Suprapubic skin (tissue), 4 donors: ENCODE results near the gene ADORA1. TPM values are rescaled to one million over a fixed set of nuclear protein-coding genes. Genes with fewer than 3 reads are reported as not detected.

Source experiments
- DNase-seq, 2 donors: peaks; one replicate each; pipeline ENCODE4 v3.0.0-alpha.2; 2019; ENCODE audit warnings: low spot score in 2 of 2
- H3K27ac ChIP-seq: fragments of 200-600 bp; sonication (generic); one replicate; pipeline ENCODE4 v1.5.1; 2019
- H3K27me3 ChIP-seq: fragments of 200-600 bp; sonication (generic); one replicate; pipeline ENCODE4 v1.5.1; 2019
- H3K36me3 ChIP-seq: fragments of 200-600 bp; sonication (generic); one replicate; pipeline ENCODE4 v1.5.1; 2019
- H3K4me1 ChIP-seq: fragments of 200-600 bp; sonication (generic); one replicate; pipeline ENCODE4 v1.5.1; 2019
- H3K4me3 ChIP-seq: fragments of 200-600 bp; sonication (generic); one replicate; pipeline ENCODE4 v1.5.1; 2019; ENCODE audit warnings: mild to moderate bottlenecking
- H3K9me3 ChIP-seq: fragments of 200-600 bp; sonication (generic); one replicate; pipeline ENCODE4 v1.5.1; 2019
- CTCF ChIP-seq, 2 donors: fragments of 200-600 bp in 1 of 2; fragments of 450-650 bp in 1 of 2; sonication (generic) in 1 of 2; IDR thresholded peaks; one replicate each; pipeline ENCODE4 v1.5.1; 2016 to 2019; ENCODE audit warnings: antibody characterized with exemption in 2 of 2, mild to moderate bottlenecking in 1 of 2, moderate library complexity in 1 of 2
- EP300 ChIP-seq: sonication (generic); formaldehyde crosslinking; IDR thresholded peaks from one replicate; pipeline ENCODE4 v1.6.1; 2017; ENCODE audit warnings: antibody characterized with exemption
- POLR2A ChIP-seq, 2 donors: fragments of 450-650 bp; IDR thresholded peaks; one replicate each; pipeline ENCODE4 v1.6.1; 2017; ENCODE audit warnings: antibody characterized with exemption in 2 of 2, mild to moderate bottlenecking in 2 of 2, moderate library complexity in 2 of 2
- POLR2AphosphoS5 ChIP-seq, 3 donors: sonication (generic); formaldehyde crosslinking; IDR thresholded peaks; one replicate each; pipeline ENCODE4 v1.6.1; 2017; ENCODE audit warnings: antibody characterized with exemption in 3 of 3
- WGBS: methylation state at CpG from one replicate; pipeline ENCODE4 v1.1.5; 2018; 5-methylcytosine and 5-hydroxymethylcytosine counted together
- total RNA-seq, 4 donors: library from RNA; depleted of rRNA; stranded (reverse); fragments of >200 nt; gene quantifications; one replicate each; pipeline ENCODE4 v1.1.0, GENCODE V29; 2016

Gene ADORA1
- total RNA-seq, 4 donors from 2014 or later: 3.4 to 8.2 (median 5.6) TPM

GRCh38 chr1:203128716-203129500 lies 1.4 kb downstream of the ADORA1 start:
- Histone ChIP-seq H3K27ac (no peak overlapping the region), H3K4me1 (peaks cover 23% of the 10 kb centered on the region), H3K27me3 (peaks cover 40% of the 10 kb centered on the region), H3K36me3 (no peaks in the 10 kb centered on the region), H3K4me3 (peak overlapping the region; percentile 49), H3K9me3 (no peaks in the 10 kb centered on the region)
- WGBS: 93% methylated on average over 18 of the region's 29 CpGs
- TF ChIP-seq EP300: no peak
- peak in 1 of 2 donors; percentile 70 for DNase-seq

GRCh38 chr1:203129501-203130231 lies 2.1 kb downstream of the ADORA1 start:
- H3K27me3 ChIP-seq: peaks cover 33% of the 10 kb centered on the region
- no peaks in the 10 kb centered on the region for H3K36me3 ChIP-seq
- H3K9me3 ChIP-seq: no peaks in the 10 kb centered on the region
- TF ChIP-seq POLR2AphosphoS5 (IDR thresholded peaks at IDR 0.05): no peak
- TF ChIP-seq CTCF (IDR thresholded peaks at IDR 0.05): no peak
- no peak for TF ChIP-seq EP300
- TF ChIP-seq POLR2A (IDR thresholded peaks at IDR 0.05): no peak
- no peak overlapping the region for H3K27ac ChIP-seq
- 53% methylated on average over 6 of the region's 7 CpGs for WGBS
- no peak overlapping the region for H3K4me3 ChIP-seq
- DNase-seq: peak in 1 of 2 donors; percentile 72
- peaks cover 23% of the 10 kb centered on the region for H3K4me1 ChIP-seq

GRCh38 chr1:203130358-203130985 lies 2.9 kb downstream of the ADORA1 start:
- H3K4me1 ChIP-seq: peaks cover 23% of the 10 kb centered on the region
- H3K27me3 ChIP-seq: peaks cover 25% of the 10 kb centered on the region
- WGBS: 76% methylated on average over 3 of the region's 3 CpGs
- no peak overlapping the region for H3K4me3 ChIP-seq
- TF ChIP-seq POLR2A (IDR thresholded peaks at IDR 0.05): no peak
- no peak for TF ChIP-seq CTCF (IDR thresholded peaks at IDR 0.05)
- TF ChIP-seq POLR2AphosphoS5 (IDR thresholded peaks at IDR 0.05): no peak
- TF ChIP-seq EP300: no peak
- no peaks in the 10 kb centered on the region for H3K36me3 ChIP-seq
- H3K9me3 ChIP-seq: no peaks in the 10 kb centered on the region
- no peak overlapping the region for H3K27ac ChIP-seq
- DNase-seq: peak in 1 of 2 donors; percentile 52

- H3K27ac ChIP-seq: no peak overlapping the region
- H3K36me3 ChIP-seq: no peaks in the 10 kb centered on the region
- DNase-seq: peak in 1 of 2 donors; percentile 56
- 81% methylated on average over 9 of the region's 9 CpGs for WGBS
- peaks cover 22% of the 10 kb centered on the region for H3K4me1 ChIP-seq
- peaks cover 15% of the 10 kb centered on the region for H3K27me3 ChIP-seq
- TF ChIP-seq EP300 (no peak), POLR2AphosphoS5 (IDR thresholded peaks at IDR 0.05) (no peak), POLR2A (IDR thresholded peaks at IDR 0.05) (no peak), CTCF (IDR thresholded peaks at IDR 0.05) (no peak)
- H3K9me3 ChIP-seq: no peaks in the 10 kb centered on the region
- no peak overlapping the region for H3K4me3 ChIP-seq
Observed at GRCh38 chr1:203131548-203132200, 4.1 kb downstream of the ADORA1 start.

- Histone ChIP-seq H3K9me3 (no peaks in the 10 kb centered on the region), H3K27ac (no peak overlapping the region), H3K4me3 (no peak overlapping the region), H3K27me3 (no peaks in the 10 kb centered on the region), H3K36me3 (no peaks in the 10 kb centered on the region), H3K4me1 (no peaks in the 10 kb centered on the region)
- TF ChIP-seq POLR2A (IDR thresholded peaks at IDR 0.05) (no peak), POLR2AphosphoS5 (IDR thresholded peaks at IDR 0.05) (no peak), EP300 (no peak), CTCF (IDR thresholded peaks at IDR 0.05) (no peak)
- no peak for DNase-seq
- WGBS: 78% methylated on average over 12 of the region's 12 CpGs
Observed at GRCh38 chr1:203133970-203134725, 6.6 kb downstream of the ADORA1 start.
